Gastrocnemius medialis (tissue), 4 donors: ENCODE data around the gene RCL1. TPM values are rescaled to one million over a fixed set of nuclear protein-coding genes. Genes with fewer than 3 reads are reported as not detected.

Source experiments
- ATAC-seq, 2 donors: fragments of 150-250 bp; one replicate each; pipeline ENCODE4 v1.9.1; 2016
- DNase-seq, 2 donors: peaks; one replicate each; pipeline ENCODE4 v3.0.0-alpha.2; 2019
- H3K27ac ChIP-seq, 4 donors: fragments of 200-600 bp; sonication (generic); 1 replicate in 1 of 4; 2 replicates in 3 of 4; pipeline ENCODE4 v1.5.1; 2016 to 2018; ENCODE audit warnings: mild to moderate bottlenecking in 2 of 4, moderate library complexity in 1 of 4
- H3K27me3 ChIP-seq, 3 donors: fragments of 200-600 bp; sonication (generic) in 2 of 3; 1 replicate in 1 of 3; 2 replicates in 2 of 3; pipeline versions ENCODE4 v1.5.1 to v1.6.0; 2016 to 2019; ENCODE audit warnings: mild to moderate bottlenecking in 1 of 3, moderate library complexity in 1 of 3
- H3K36me3 ChIP-seq, 2 donors: fragments of 200-600 bp; sonication (generic) in 1 of 2; one replicate each; pipeline ENCODE4 v1.5.1; 2017 to 2018
- H3K4me1 ChIP-seq, 2 donors: fragments of 200-600 bp; sonication (generic) in 1 of 2; one replicate each; pipeline ENCODE4 v1.5.1; 2016 to 2017; ENCODE audit warnings: mild to moderate bottlenecking in 2 of 2
- H3K4me3 ChIP-seq, 4 donors: fragments of 200-600 bp; sonication (generic) in 3 of 4; 1 replicate in 1 of 4; 2 replicates in 3 of 4; pipeline ENCODE4 v1.5.1; 2016 to 2019; ENCODE audit warnings: mild to moderate bottlenecking in 2 of 4
- H3K9me3 ChIP-seq, 3 donors: fragments of 200-600 bp; sonication (generic) in 2 of 3; 1 replicate in 1 of 3; 2 replicates in 2 of 3; pipeline ENCODE4 v1.5.1; 2016 to 2019
- CTCF ChIP-seq, 5 experiments: fragments of 450-650 bp in 3 of 5; fragments of 200-600 bp in 2 of 5; sonication (generic) in 2 of 5; IDR thresholded peaks in 4 of 5; conservative IDR thresholded peaks in 1 of 5; 1 replicate in 4 of 5; 2 replicates in 1 of 5; pipeline ENCODE4 v1.5.1; 2016 to 2019; ENCODE audit warnings: antibody characterized with exemption in 5 of 5, mild to moderate bottlenecking in 3 of 5, moderate library complexity in 3 of 5
- POLR2A ChIP-seq, 2 donors: fragments of 450-650 bp; IDR thresholded peaks; one replicate each; pipeline ENCODE4 v1.6.1; 2017; ENCODE audit warnings: antibody characterized with exemption in 2 of 2, mild to moderate bottlenecking in 2 of 2, moderate library complexity in 2 of 2
- in situ Hi-C, 4 donors: fragments of 200-750 bp; cut with MboI; loops; one replicate each; pipeline versions ENCODE4 v1.15.0 to v1.8.0; 2017; ENCODE audit warnings: low sequenced_read_pairs in 4 of 4
- intact Hi-C: fragments of 100-400 bp; cut with DNase I; formaldehyde crosslinking; loops from one replicate; pipeline ENCODE4 v1.15.1; 2023; ENCODE audit warnings: low total_unique reads
- total RNA-seq, 4 donors: library from RNA; depleted of rRNA; stranded (reverse); fragments of >200 nt; gene quantifications; one replicate each; pipeline versions ENCODE4 v1.1.0 to v1.2.3, GENCODE V29; 2016

The RCL1 gene
- total RNA-seq, 4 donors from 2014 or later = 18.8 to 62.4 (median 26.2) TPM

- H3K36me3 ChIP-seq = no peaks in the 10 kb centered on the region
- H3K4me3 ChIP-seq = no peak overlapping the region
- no peaks in the 10 kb centered on the region for H3K9me3 ChIP-seq
- ATAC-seq (peak; percentile 23 to 63), DNase-seq (no peak)
- no peaks in the 10 kb centered on the region for H3K27me3 ChIP-seq
- in situ Hi-C loops (loop anchor here in 1 of 4 donors (25.0 kb wide), 1 partner anchor 109 kb away; no protein-coding TSS in a partner anchor), intact Hi-C loops (no loop called here)
- H3K4me1 ChIP-seq = peaks cover 47 to 58% of the 10 kb centered on the region in 2 donors
- no peak for TF ChIP-seq POLR2A (IDR thresholded peaks at IDR 0.05)
- TF ChIP-seq CTCF (IDR thresholded peaks at IDR 0.05 in 4 of 5, conservative IDR thresholded peaks at IDR 0.05 in 1 of 5) = no peak
- peak overlapping the region; percentile 51 to 96 (median 66) for H3K27ac ChIP-seq
Observed at GRCh38 chr9:4821133-4821532, 28.4 kb downstream of the RCL1 start.

- Histone ChIP-seq H3K4me1 (peaks cover 57 to 65% of the 10 kb centered on the region in 2 donors), H3K4me3 (no peak overlapping the region), H3K9me3 (no peaks in the 10 kb centered on the region), H3K36me3 (no peaks in the 10 kb centered on the region), H3K27ac (peak overlapping the region; percentile 51 to 96 (median 66)), H3K27me3 (no peaks in the 10 kb centered on the region)
- TF ChIP-seq CTCF (IDR thresholded peaks at IDR 0.05 in 4 of 5, conservative IDR thresholded peaks at IDR 0.05 in 1 of 5) (no peak), POLR2A (IDR thresholded peaks at IDR 0.05) (no peak)
- intact Hi-C loops (no loop called here), in situ Hi-C loops (loop anchor here in 1 of 4 donors (25.0 kb wide), 1 partner anchor 110 kb away; no protein-coding TSS in a partner anchor)
- ATAC-seq (no peak), DNase-seq (no peak)
Observed at GRCh38 chr9:4822057-4822456, 29.3 kb downstream of the RCL1 start.

GRCh38 chr9:4826417-4827166 lies 33.8 kb downstream of the RCL1 start:
- peak in 1 of 2 donors; percentile 56 for ATAC-seq
- DNase-seq = no peak
- H3K27ac ChIP-seq = peak overlapping the region; percentile 74 to 80 (median 76)
- no peaks in the 10 kb centered on the region for H3K27me3 ChIP-seq
- no peak overlapping the region for H3K4me3 ChIP-seq
- in situ Hi-C loops = no loop called here
- peaks cover 57 to 59% of the 10 kb centered on the region in 2 donors for H3K4me1 ChIP-seq
- intact Hi-C loops = no loop called here
- no peaks in the 10 kb centered on the region for H3K9me3 ChIP-seq
- H3K36me3 ChIP-seq = no peaks in the 10 kb centered on the region
- no peak for TF ChIP-seq CTCF (IDR thresholded peaks at IDR 0.05 in 4 of 5, conservative IDR thresholded peaks at IDR 0.05 in 1 of 5)

- Histone ChIP-seq H3K36me3 (no peaks in the 10 kb centered on the region), H3K27me3 (no peaks in the 10 kb centered on the region), H3K4me1 (peaks cover 51 to 53% of the 10 kb centered on the region in 2 donors), H3K27ac (peak overlapping the region; percentile 74 to 80 (median 76)), H3K4me3 (no peak overlapping the region), H3K9me3 (no peaks in the 10 kb centered on the region)
- TF ChIP-seq CTCF (IDR thresholded peaks at IDR 0.05 in 4 of 5, conservative IDR thresholded peaks at IDR 0.05 in 1 of 5) (no peak), POLR2A (IDR thresholded peaks at IDR 0.05) (no peak)
- DNase-seq (no peak), ATAC-seq (no peak)
- intact Hi-C loops = no loop called here
- in situ Hi-C loops = no loop called here
Observed at GRCh38 chr9:4827224-4827623, 34.5 kb downstream of the RCL1 start.
